Mesendoderm (in vitro differentiated cells): ENCODE measurements around the gene SMIM3.

Experiments used
- DNase-seq: peaks from one replicate; pipeline ENCODE4 v3.0.0; 2013
- H2AK5ac ChIP-seq: 2 replicates; pipeline ENCODE4 v1.6.1; 2013; ENCODE audit warnings: low read length, inconsistent platforms
- H2BK120ac ChIP-seq: 2 replicates; pipeline ENCODE4 v1.6.1; 2013; ENCODE audit warnings: low read depth, mild to moderate bottlenecking, low read length, moderate library complexity, mixed read lengths
- H2BK15ac ChIP-seq: replicated peaks from 2 replicates; pipeline ENCODE4 v1.6.1; 2013; ENCODE audit warnings: low read depth, mild to moderate bottlenecking, moderate library complexity
- H2BK5ac ChIP-seq: 2 replicates; pipeline ENCODE4 v1.6.1; 2013; ENCODE audit warnings: low read length, inconsistent platforms
- H3K18ac ChIP-seq: 2 replicates; pipeline ENCODE4 v1.6.1; 2013; ENCODE audit warnings: mild to moderate bottlenecking, low read length, mixed read lengths
- H3K23ac ChIP-seq: one replicate; pipeline ENCODE4 v1.6.1; 2013; ENCODE audit warnings: low read length
- H3K27ac ChIP-seq: 2 replicates; pipeline ENCODE4 v1.5.1; 2013; ENCODE audit warnings: low read depth, mild to moderate bottlenecking, inconsistent platforms, low read length, moderate library complexity
- H3K27me3 ChIP-seq: 2 replicates; pipeline ENCODE4 v1.6.1; 2013; ENCODE audit warnings: low read length, control low read depth, mild to moderate bottlenecking, inconsistent platforms; ENCODE audit not compliant: insufficient read depth, poor library complexity
- H3K36me3 ChIP-seq: 2 replicates; pipeline ENCODE4 v1.6.1; 2013; ENCODE audit warnings: low read length, inconsistent platforms; ENCODE audit not compliant: control insufficient read depth, insufficient read depth
- H3K4ac ChIP-seq: one replicate; pipeline ENCODE4 v1.6.1; 2013; ENCODE audit warnings: low read depth, mild to moderate bottlenecking, low read length, moderate library complexity
- H3K4me1 ChIP-seq: 2 replicates; pipeline ENCODE4 v1.6.1; 2013; ENCODE audit warnings: low read depth, low read length, inconsistent platforms; ENCODE audit not compliant: control insufficient read depth
- H3K4me2 ChIP-seq: 2 replicates; pipeline ENCODE4 v1.6.1; 2013; ENCODE audit warnings: low read length
- H3K4me3 ChIP-seq: 2 replicates; pipeline ENCODE4 v1.5.1; 2013; ENCODE audit warnings: mild to moderate bottlenecking, low read length
- H3K56ac ChIP-seq: one replicate; pipeline ENCODE4 v1.6.1; 2013; ENCODE audit warnings: low read length
- H3K79me1 ChIP-seq: 2 replicates; pipeline ENCODE4 v1.6.1; 2013; ENCODE audit warnings: low read length, inconsistent platforms
- H3K79me2 ChIP-seq: 2 replicates; pipeline ENCODE4 v1.6.1; 2013; ENCODE audit warnings: mild to moderate bottlenecking, low read length; ENCODE audit not compliant: control insufficient read depth, insufficient read depth
- H3K9ac ChIP-seq: 2 replicates; pipeline ENCODE4 v1.6.1; 2013; ENCODE audit warnings: low read length, inconsistent platforms
- H4K5ac ChIP-seq: one replicate; pipeline ENCODE4 v1.6.1; 2013; ENCODE audit warnings: low read length
- H4K8ac ChIP-seq: one replicate; pipeline ENCODE4 v1.6.1; 2013; ENCODE audit warnings: low read depth, mild to moderate bottlenecking, control low read depth, low read length, moderate library complexity
- WGBS: extraction: QIAGEN DNeasy Blood & Tissue Kit; methylation state at CpG from one replicate; pipeline ENCODE4 v1.1.7; 2013; ENCODE audit warnings: low lambda C conversion rate, missing lambda C conversion rate; ENCODE audit not compliant: insufficient coverage; ENCODE audit errors: extremely low coverage; 5-methylcytosine and 5-hydroxymethylcytosine counted together

SMIM3 gene

GRCh38 chr5:150801117-150801927 lies 22.8 kb downstream of the SMIM3 start:
- H3K4me2 ChIP-seq: peak overlapping the region; percentile 98
- no peak overlapping the region for H3K27ac ChIP-seq
- H2AK5ac ChIP-seq: no peak overlapping the region
- H3K56ac ChIP-seq: peak overlapping the region; percentile 93
- DNase-seq: peak; percentile 90
- no peaks in the 10 kb centered on the region for H3K4me1 ChIP-seq
- no peak overlapping the region for H3K4ac ChIP-seq
- peak overlapping the region; percentile 78 for H3K9ac ChIP-seq
- WGBS: no CpG with 5 or more reads among the region's 15 CpGs
- H3K4me3 ChIP-seq: peak overlapping the region; percentile 58
- H3K36me3 ChIP-seq: no peaks in the 10 kb centered on the region
- no peaks in the 10 kb centered on the region for H3K79me2 ChIP-seq
- peak overlapping the region; percentile 55 for H2BK5ac ChIP-seq
- H4K8ac ChIP-seq: no peak overlapping the region
- no peaks in the 10 kb centered on the region for H3K27me3 ChIP-seq
- H3K18ac ChIP-seq: no peak overlapping the region
- no peak overlapping the region for H3K23ac ChIP-seq
- no peak overlapping the region for H2BK15ac ChIP-seq
- no peaks in the 10 kb centered on the region for H3K79me1 ChIP-seq
- H2BK120ac ChIP-seq: no peak overlapping the region
- H4K5ac ChIP-seq: no peak overlapping the region

- H3K4me3 ChIP-seq: no peak overlapping the region
- no peaks in the 10 kb centered on the region for H3K79me2 ChIP-seq
- no peak for DNase-seq
- H2BK120ac ChIP-seq: no peak overlapping the region
- H2BK15ac ChIP-seq: no peak overlapping the region
- H4K8ac ChIP-seq: no peak overlapping the region
- no peak overlapping the region for H3K27ac ChIP-seq
- no peak overlapping the region for H2BK5ac ChIP-seq
- no peak overlapping the region for H2AK5ac ChIP-seq
- no peak overlapping the region for H3K18ac ChIP-seq
- H3K4ac ChIP-seq: no peak overlapping the region
- H3K79me1 ChIP-seq: no peaks in the 10 kb centered on the region
- H4K5ac ChIP-seq: no peak overlapping the region
- no peak overlapping the region for H3K23ac ChIP-seq
- WGBS: no CpG with 5 or more reads among the region's 6 CpGs
- no peak overlapping the region for H3K56ac ChIP-seq
- no peaks in the 10 kb centered on the region for H3K27me3 ChIP-seq
- H3K36me3 ChIP-seq: no peaks in the 10 kb centered on the region
- H3K4me2 ChIP-seq: no peak overlapping the region
- H3K4me1 ChIP-seq: no peaks in the 10 kb centered on the region
- H3K9ac ChIP-seq: no peak overlapping the region
Observed at GRCh38 chr5:150804388-150804787, 25.8 kb downstream of the SMIM3 start.

GRCh38 chr5:150809363-150809762 lies 30.8 kb downstream of the SMIM3 start:
- H3K23ac ChIP-seq: no peak overlapping the region
- WGBS: no CpG with 5 or more reads among the region's 3 CpGs
- no peak overlapping the region for H4K5ac ChIP-seq
- no peaks in the 10 kb centered on the region for H3K36me3 ChIP-seq
- H3K9ac ChIP-seq: no peak overlapping the region
- H3K18ac ChIP-seq: no peak overlapping the region
- H3K4me2 ChIP-seq: no peak overlapping the region
- H3K27ac ChIP-seq: no peak overlapping the region
- no peaks in the 10 kb centered on the region for H3K4me1 ChIP-seq
- H2AK5ac ChIP-seq: no peak overlapping the region
- no peak for DNase-seq
- no peak overlapping the region for H4K8ac ChIP-seq
- H3K79me1 ChIP-seq: no peaks in the 10 kb centered on the region
- no peaks in the 10 kb centered on the region for H3K79me2 ChIP-seq
- H3K56ac ChIP-seq: no peak overlapping the region
- no peak overlapping the region for H3K4ac ChIP-seq
- H2BK15ac ChIP-seq: no peak overlapping the region
- H2BK120ac ChIP-seq: no peak overlapping the region
- H3K4me3 ChIP-seq: no peak overlapping the region
- H3K27me3 ChIP-seq: peaks cover 2% of the 10 kb centered on the region
- H2BK5ac ChIP-seq: no peak overlapping the region

GRCh38 chr5:150815010-150815409 lies 36.5 kb downstream of the SMIM3 start:
- Histone ChIP-seq H3K79me2 (no peaks in the 10 kb centered on the region), H2BK5ac (no peak overlapping the region), H3K9ac (no peak overlapping the region), H3K27me3 (no peaks in the 10 kb centered on the region), H3K27ac (no peak overlapping the region), H3K4me1 (no peaks in the 10 kb centered on the region), H2BK15ac (no peak overlapping the region), H3K36me3 (no peaks in the 10 kb centered on the region), H2AK5ac (no peak overlapping the region), H3K4me3 (no peak overlapping the region), H3K56ac (no peak overlapping the region), H4K8ac (no peak overlapping the region), H3K79me1 (no peaks in the 10 kb centered on the region), H3K4me2 (no peak overlapping the region), H2BK120ac (no peak overlapping the region), H3K23ac (no peak overlapping the region), H3K18ac (no peak overlapping the region), H4K5ac (no peak overlapping the region), H3K4ac (no peak overlapping the region)
- no peak for DNase-seq

- H2BK15ac ChIP-seq: no peak overlapping the region
- no peak overlapping the region for H4K8ac ChIP-seq
- H3K4me1 ChIP-seq: no peaks in the 10 kb centered on the region
- H3K9ac ChIP-seq: no peak overlapping the region
- H2BK5ac ChIP-seq: no peak overlapping the region
- H3K36me3 ChIP-seq: no peaks in the 10 kb centered on the region
- no peaks in the 10 kb centered on the region for H3K27me3 ChIP-seq
- peak; percentile 2 for DNase-seq
- no peak overlapping the region for H4K5ac ChIP-seq
- no peak overlapping the region for H2BK120ac ChIP-seq
- H3K56ac ChIP-seq: no peak overlapping the region
- no peak overlapping the region for H2AK5ac ChIP-seq
- no peak overlapping the region for H3K23ac ChIP-seq
- H3K4ac ChIP-seq: no peak overlapping the region
- no CpG with 5 or more reads among the region's 2 CpGs for WGBS
- H3K27ac ChIP-seq: no peak overlapping the region
- no peaks in the 10 kb centered on the region for H3K79me2 ChIP-seq
- no peak overlapping the region for H3K18ac ChIP-seq
- no peaks in the 10 kb centered on the region for H3K79me1 ChIP-seq
- no peak overlapping the region for H3K4me2 ChIP-seq
- H3K4me3 ChIP-seq: no peak overlapping the region
Observed at GRCh38 chr5:150816946-150817345, 38.4 kb downstream of the SMIM3 start.

GRCh38 chr5:150829744-150830143 lies 51.2 kb downstream of the SMIM3 start:
- no peak overlapping the region for H4K8ac ChIP-seq
- H3K4me1 ChIP-seq: no peaks in the 10 kb centered on the region
- H3K79me2 ChIP-seq: no peaks in the 10 kb centered on the region
- H4K5ac ChIP-seq: no peak overlapping the region
- H2BK120ac ChIP-seq: no peak overlapping the region
- no peak overlapping the region for H3K9ac ChIP-seq
- no peak overlapping the region for H3K27ac ChIP-seq
- no peak overlapping the region for H2BK15ac ChIP-seq
- no peaks in the 10 kb centered on the region for H3K79me1 ChIP-seq
- DNase-seq: no peak
- no peaks in the 10 kb centered on the region for H3K36me3 ChIP-seq
- no peak overlapping the region for H3K18ac ChIP-seq
- H2AK5ac ChIP-seq: no peak overlapping the region
- H3K4me3 ChIP-seq: no peak overlapping the region
- no peak overlapping the region for H3K56ac ChIP-seq
- no peak overlapping the region for H2BK5ac ChIP-seq
- no peak overlapping the region for H3K23ac ChIP-seq
- no peaks in the 10 kb centered on the region for H3K27me3 ChIP-seq
- no peak overlapping the region for H3K4me2 ChIP-seq
- no peak overlapping the region for H3K4ac ChIP-seq
- no CpG with 5 or more reads among the region's 5 CpGs for WGBS
